H1 (cell line): ENCODE results near the gene SMARCA1. TPM values are rescaled to one million over a fixed set of nuclear protein-coding genes. Genes with fewer than 3 reads are reported as not detected.

Experiments used
- CTCF ChIA-PET: fragments of 300-600 bp; sonication (Branson Sonifier 250); formaldehyde crosslinking; loops from one replicate; lab custom pipeline; 2021; ENCODE audit not compliant: partially characterized antibody; lab: Charles Lee
- POLR2A ChIA-PET: fragments of 300-600 bp; sonication (Branson Sonifier 250); formaldehyde crosslinking; loops from one replicate; lab custom pipeline; 2021; ENCODE audit warnings: inconsistent platforms; ENCODE audit not compliant: partially characterized antibody; lab: Charles Lee
- DNase-seq, 2 experiments: peaks; one replicate each; pipeline versions ENCODE4 v3.0.0 to v3.0.0-alpha.2; 2010 to 2022; ENCODE audit warnings: low spot score in 2 of 2, low read depth in 1 of 2, mixed read lengths in 1 of 2
- FAIRE-seq: peaks from 2 replicates; lab custom pipeline; 2011; peaks lifted over from hg19 to GRCh38; lab: Jason Lieb, UNC
- H2AFZ ChIP-seq: 2 replicates; pipeline ENCODE4 v1.8.1; 2012; ENCODE audit warnings: low read length, inconsistent platforms
- H2AK5ac ChIP-seq: 2 replicates; pipeline ENCODE4 v1.6.1; 2013; ENCODE audit warnings: low read depth, low read length
- H2BK120ac ChIP-seq: replicated peaks from 2 replicates; pipeline ENCODE3; 2013; ENCODE audit warnings: low read depth, low read length, inconsistent platforms
- H2BK12ac ChIP-seq: 2 replicates; pipeline ENCODE4 v1.6.1; 2013; ENCODE audit warnings: low read depth, low read length
- H2BK15ac ChIP-seq: 2 replicates; pipeline ENCODE4 v1.6.1; 2013; ENCODE audit warnings: low read length
- H2BK20ac ChIP-seq: 2 replicates; pipeline ENCODE4 v1.6.1; 2013; ENCODE audit warnings: low read length
- H2BK5ac ChIP-seq: 2 replicates; pipeline ENCODE4 v1.6.1; 2013; ENCODE audit warnings: low read depth, low read length
- H3K14ac ChIP-seq: 2 replicates; pipeline ENCODE4 v1.6.1; 2013; ENCODE audit warnings: inconsistent platforms; ENCODE audit not compliant: insufficient read length
- H3K18ac ChIP-seq: 2 replicates; pipeline ENCODE4 v1.6.1; 2013; ENCODE audit warnings: low read length; ENCODE audit errors: extremely low read depth
- H3K23ac ChIP-seq: 2 replicates; pipeline ENCODE4 v1.6.1; 2013; ENCODE audit warnings: inconsistent platforms; ENCODE audit not compliant: insufficient read length
- H3K23me2 ChIP-seq: 2 replicates; pipeline ENCODE4 v1.6.1; 2013; ENCODE audit warnings: low read depth, low read length
- H3K27ac ChIP-seq: 2 replicates; pipeline ENCODE4 v1.6.1; 2011; ENCODE audit warnings: low read depth, low read length, inconsistent platforms
- H3K27me3 ChIP-seq, 4 experiments: replicated peaks in 1 of 4; 1 replicate in 1 of 4; 2 replicates in 3 of 4; pipeline versions ENCODE4 v1.6.1 to v1.8.1; 2011 to 2013; ENCODE audit warnings: low read length in 3 of 4, mild to moderate bottlenecking in 3 of 4, inconsistent platforms in 2 of 4, mixed read lengths in 2 of 4, moderate library complexity in 1 of 4; ENCODE audit not compliant: control insufficient read depth in 3 of 4, insufficient read depth in 3 of 4; ENCODE audit errors: extremely low read depth in 1 of 4
- H3K36me3 ChIP-seq, 4 experiments: 2 replicates each; pipeline versions ENCODE4 v1.6.1 to v1.8.1; 2011 to 2013; ENCODE audit warnings: mild to moderate bottlenecking in 4 of 4, low read length in 3 of 4, moderate library complexity in 2 of 4, control low read depth in 1 of 4, inconsistent platforms in 1 of 4; ENCODE audit not compliant: insufficient read depth in 4 of 4, control insufficient read depth in 2 of 4
- H3K4ac ChIP-seq: replicated peaks from 2 replicates; pipeline ENCODE3; 2013; ENCODE audit warnings: low read length, low read depth, mixed read lengths, inconsistent platforms; ENCODE audit not compliant: insufficient read length
- H3K4me1 ChIP-seq, 4 experiments: replicated peaks in 1 of 4; 1 replicate in 1 of 4; 2 replicates in 3 of 4; pipeline versions ENCODE4 v1.6.1 to v1.8.1; 2011 to 2013; ENCODE audit warnings: low read length in 3 of 4, inconsistent platforms in 2 of 4, mixed read lengths in 1 of 4; ENCODE audit not compliant: insufficient read depth in 4 of 4, control insufficient read depth in 3 of 4
- H3K4me2 ChIP-seq, 2 experiments: 2 replicates each; pipeline versions ENCODE4 v1.6.1 to v1.8.1; 2011 to 2013; ENCODE audit warnings: low read depth in 2 of 2, low read length in 2 of 2, control low read depth in 1 of 2, inconsistent platforms in 1 of 2, mild to moderate bottlenecking in 1 of 2; ENCODE audit not compliant: insufficient read depth in 1 of 2
- H3K4me3 ChIP-seq, 4 experiments: fragments of 200-600, 300-600 bp in 1 of 4; sonication (generic), shearing (Covaris generic), sonication (Bioruptor Twin) in 1 of 4; 2 replicates each; pipeline versions ENCODE4 v1.5.1 to v1.8.1; 2011 to 2016; ENCODE audit warnings: low read length in 4 of 4, low read depth in 3 of 4, control low read depth in 2 of 4, inconsistent platforms in 2 of 4, mild to moderate bottlenecking in 2 of 4, mixed read lengths in 1 of 4, moderate library complexity in 1 of 4; ENCODE audit not compliant: insufficient read depth in 2 of 4; ENCODE audit errors: extremely low read depth in 1 of 4
- H3K56ac ChIP-seq: replicated peaks from 2 replicates; pipeline ENCODE3; 2013; ENCODE audit warnings: low read depth, mild to moderate bottlenecking, mixed read lengths, low read length, inconsistent platforms; ENCODE audit not compliant: insufficient read length
- H3K79me1 ChIP-seq: 2 replicates; pipeline ENCODE4 v1.6.1; 2013; ENCODE audit warnings: low read depth, low read length, control low read depth
- H3K79me2 ChIP-seq, 2 experiments: 2 replicates each; pipeline versions ENCODE4 v1.6.1 to v1.8.1; 2012 to 2013; ENCODE audit warnings: low read length in 2 of 2, mild to moderate bottlenecking in 2 of 2, inconsistent platforms in 1 of 2; ENCODE audit not compliant: insufficient read depth in 2 of 2, control insufficient read depth in 1 of 2
- H3K9ac ChIP-seq, 4 experiments: replicated peaks in 1 of 4; 1 replicate in 1 of 4; 2 replicates in 3 of 4; pipeline versions ENCODE4 v1.6.1 to v1.8.1; 2011 to 2013; ENCODE audit warnings: low read depth in 3 of 4, low read length in 3 of 4, control low read depth in 2 of 4, mild to moderate bottlenecking in 2 of 4, moderate library complexity in 2 of 4, inconsistent platforms in 1 of 4; ENCODE audit errors: extremely low read depth in 1 of 4
- H3K9me3 ChIP-seq, 2 experiments: 2 replicates each; pipeline versions ENCODE4 v1.6.1 to v1.8.1; 2012 to 2013; ENCODE audit warnings: mild to moderate bottlenecking in 2 of 2, moderate library complexity in 2 of 2, control low read depth in 1 of 2, inconsistent platforms in 1 of 2, low read depth in 1 of 2, low read length in 1 of 2, mixed read lengths in 1 of 2; ENCODE audit not compliant: insufficient read depth in 2 of 2
- H4K20me1 ChIP-seq, 2 experiments: replicated peaks in 1 of 2; 2 replicates each; pipeline versions ENCODE3 to v1.8.1; 2011 to 2013; ENCODE audit warnings: inconsistent platforms in 2 of 2, low read length in 2 of 2, mild to moderate bottlenecking in 1 of 2; ENCODE audit not compliant: insufficient read depth in 2 of 2, control insufficient read depth in 1 of 2
- H4K5ac ChIP-seq: 2 replicates; pipeline ENCODE4 v1.6.1; 2013; ENCODE audit warnings: low read length, low read depth, mixed read lengths, inconsistent platforms; ENCODE audit not compliant: insufficient read length
- H4K8ac ChIP-seq: 2 replicates; pipeline ENCODE4 v1.8.0; 2013; ENCODE audit warnings: mild to moderate bottlenecking, moderate library complexity, low read length, inconsistent platforms; ENCODE audit not compliant: insufficient read depth; ENCODE audit errors: extremely low read depth
- H4K91ac ChIP-seq: replicated peaks from 2 replicates; pipeline ENCODE3; 2013; ENCODE audit warnings: low read length, mixed read lengths, inconsistent platforms; ENCODE audit not compliant: insufficient read length
- EP300 ChIP-seq, 2 experiments: IDR thresholded peaks; 1 replicate in 1 of 2; 2 replicates in 1 of 2; pipeline ENCODE4 v1.6.1; 2011 to 2012; ENCODE audit warnings: low read depth in 2 of 2, low read length in 2 of 2, mild to moderate bottlenecking in 2 of 2, borderline replicate concordance in 1 of 2, inconsistent platforms in 1 of 2, moderate library complexity in 1 of 2
- GTF2F1 ChIP-seq: IDR thresholded peaks from 2 replicates; pipeline ENCODE4 v1.6.1; 2012; ENCODE audit warnings: low read depth, low read length, improper control_type of control experiment, borderline replicate concordance
- KDM4A ChIP-seq: IDR thresholded peaks from one replicate; pipeline ENCODE4 v1.7.1; 2012; ENCODE audit warnings: low read depth, mild to moderate bottlenecking, moderate library complexity, low read length, inconsistent platforms; ENCODE audit not compliant: severe bottlenecking
- POLR2A ChIP-seq, 2 experiments: IDR thresholded peaks; 1 replicate in 1 of 2; 2 replicates in 1 of 2; pipeline ENCODE4 v1.6.1; 2011; ENCODE audit warnings: low read depth in 2 of 2, low read length in 2 of 2, mild to moderate bottlenecking in 2 of 2; ENCODE audit errors: control extremely low read depth in 1 of 2
- SIX5 ChIP-seq: IDR thresholded peaks from 2 replicates; pipeline ENCODE4 v1.6.1; 2011; ENCODE audit warnings: mild to moderate bottlenecking, low read depth, low read length
- WGBS, 2 experiments: shearing (Covaris generic) in 1 of 2; methylation state at CpG; one replicate each; pipeline versions ENCODE4 v1.1.6 to v1.1.7; 2013 to 2015; ENCODE audit warnings: low lambda C conversion rate in 2 of 2, mixed read lengths in 2 of 2, inconsistent platforms in 1 of 2, low coverage in 1 of 2, missing lambda C conversion rate in 1 of 2; ENCODE audit not compliant: insufficient replicate concordance in 2 of 2, insufficient coverage in 1 of 2, insufficient read length in 1 of 2; ENCODE audit errors: extremely low coverage in 1 of 2, missing lambda C conversion rate in 1 of 2; 5-methylcytosine and 5-hydroxymethylcytosine counted together
- polyA plus RNA-seq, 7 experiments: library from polyadenylated mRNA; depleted of rRNA in 3 of 7; stranded (reverse) in 5 of 7; unstranded in 2 of 7; fragments of >200 nt in 5 of 7; fragments of 200-250 nt in 2 of 7; gene quantifications; 1 replicate in 5 of 7; 2 replicates in 1 of 7; 4 replicates in 1 of 7; pipeline versions ENCODE4 v1.2.1 to v1.2.3, GENCODE V29; 2011 to 2013; ENCODE audit warnings: missing spikeins in 2 of 7, mixed read lengths in 2 of 7
- total RNA-seq: library from RNA; stranded (reverse); fragmentation: NEBNext Ultra II Directional; extraction: Animal tissue kit (Norgen Biotek cat#: 25700); gene quantifications from 2 replicates; pipeline ENCODE4 v1.2.1, GENCODE V29; 2021

SMARCA1 gene
- total and polyA plus RNA-seq, 2 of the 8 experiments (the other 6 are each of a cell fraction or from before 2014, with no cell fraction given), result 13.1 to 54.4 TPM

- Histone ChIP-seq H3K9ac (no peak overlapping the region), H3K4ac (no peak overlapping the region), H3K4me1 (no peaks in the 10 kb centered on the region), H3K14ac (no peak overlapping the region), H4K8ac (no peak overlapping the region), H3K4me2 (no peak overlapping the region), H3K79me1 (no peaks in the 10 kb centered on the region), H4K20me1 (no peaks in the 10 kb centered on the region), H3K23me2 (no peaks in the 10 kb centered on the region), H3K27me3 (no peaks in the 10 kb centered on the region), H3K27ac (no peak overlapping the region), H2AK5ac (no peak overlapping the region), H2BK15ac (no peak overlapping the region), H3K9me3 (no peaks in the 10 kb centered on the region), H2AFZ (no peak overlapping the region), H2BK5ac (no peak overlapping the region), H3K23ac (no peak overlapping the region), H2BK20ac (no peak overlapping the region), H2BK120ac (no peak overlapping the region), H3K56ac (no peak overlapping the region), H4K5ac (no peak overlapping the region), H3K36me3 (peaks cover 3 to 75% (median 12%) of the 10 kb centered on the region in 4 experiments; a peak in 7 of 8 replicates), H3K79me2 (no peaks in the 10 kb centered on the region), H2BK12ac (no peak overlapping the region), H3K4me3 (no peak overlapping the region), H3K18ac (no peak overlapping the region), H4K91ac (no peak overlapping the region)
- ChIA-PET CTCF (interaction anchor here (1.0 kb wide), 1 partner anchor 23 kb away, joined by 3 read pairs; no protein-coding TSS in a partner anchor), POLR2A (no interaction called here)
- WGBS, 2 experiments, result 93% methylated on average over 2 of the region's 2 CpGs; no CpG with 5 or more reads in 1 of the 2 experiments
- TF ChIP-seq GTF2F1, result no peak
- TF ChIP-seq SIX5, result no peak
- no peak for TF ChIP-seq KDM4A
- TF ChIP-seq POLR2A (IDR thresholded peaks at IDR 0.05; ENCODE audit: control extremely low read depth in 1 of 2, low read depth in 2 of 2, low read length in 2 of 2), result no peak
- no peak for TF ChIP-seq EP300 (IDR thresholded peaks at IDR 0.05; ENCODE audit: borderline replicate concordance in 1 of 2, low read depth in 2 of 2, low read length in 2 of 2)
- no peak for DNase-seq
- FAIRE-seq, result no peak
Measured at GRCh38 chrX:129490330-129490729, 33.0 kb downstream of the SMARCA1 start.
